GM19238 (cell line): ENCODE measurements around the gene CA7.
A peak's percentile ranks its signal among the peaks of the same experiment; 100 is the strongest.

Source experiments
- DNase-seq: peaks from one replicate; pipeline ENCODE4 v3.0.0; 2011; ENCODE audit warnings: low spot score; ENCODE audit not compliant: insufficient read length

CA7 gene

DNA sequence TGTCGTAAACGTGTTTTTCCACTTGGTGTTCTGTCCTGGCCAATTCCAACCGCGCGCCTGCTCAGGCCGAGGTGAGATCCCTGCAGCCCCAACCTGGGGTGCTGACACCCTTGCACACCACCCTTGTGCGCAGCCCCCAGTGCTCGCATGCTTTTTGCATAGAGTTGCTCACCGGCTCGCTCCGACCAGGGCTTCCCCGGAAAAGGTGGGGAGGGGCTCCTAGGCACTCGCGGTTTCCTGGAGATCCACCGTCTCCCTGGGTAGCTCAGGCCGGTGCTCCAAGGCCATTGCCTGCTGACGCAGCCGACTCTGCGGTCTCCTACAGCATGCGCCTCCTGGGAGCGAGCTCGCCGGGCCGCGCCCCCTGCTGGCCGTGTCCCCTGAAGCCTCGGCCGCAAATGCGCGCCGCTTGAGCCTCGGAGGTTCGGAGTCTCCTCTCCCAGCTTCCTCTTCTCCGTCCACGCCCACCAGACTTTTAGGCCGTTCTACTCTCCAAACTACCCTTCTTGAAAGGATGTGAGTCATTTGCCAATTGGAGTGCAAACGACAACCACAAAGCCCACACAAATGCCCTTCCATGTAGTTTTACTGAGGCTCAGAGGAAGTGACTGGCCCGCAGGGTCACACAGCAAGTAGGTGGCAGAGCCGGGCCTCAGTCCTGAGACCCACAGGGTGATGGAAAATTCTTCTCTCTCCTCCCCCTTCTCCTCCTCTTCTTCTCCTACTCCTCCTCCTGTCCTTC is 28.9 kb downstream of the CA7 start:
- DNase-seq = peak; percentile 77

DNA sequence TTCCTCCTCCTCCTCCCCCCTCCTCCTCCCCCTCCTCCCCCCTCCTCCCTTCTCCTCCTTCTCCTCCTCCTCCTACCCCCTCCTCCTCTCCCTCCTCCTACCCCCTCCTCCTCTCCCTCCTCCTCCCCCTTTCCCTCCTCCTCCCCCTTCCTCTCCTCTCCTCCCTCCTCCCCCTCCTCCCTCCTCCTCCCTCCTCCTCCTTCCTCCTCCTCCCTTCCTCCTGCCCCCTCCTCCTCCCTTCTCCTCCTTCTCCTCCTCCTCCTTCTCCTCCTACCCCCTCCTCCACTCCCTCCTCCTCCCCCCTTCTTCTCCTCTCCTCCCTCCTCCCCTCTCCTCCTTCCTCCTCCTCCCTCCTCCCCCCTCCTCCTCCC is 29.5 kb downstream of the CA7 start:
- no peak for DNase-seq

DNA sequence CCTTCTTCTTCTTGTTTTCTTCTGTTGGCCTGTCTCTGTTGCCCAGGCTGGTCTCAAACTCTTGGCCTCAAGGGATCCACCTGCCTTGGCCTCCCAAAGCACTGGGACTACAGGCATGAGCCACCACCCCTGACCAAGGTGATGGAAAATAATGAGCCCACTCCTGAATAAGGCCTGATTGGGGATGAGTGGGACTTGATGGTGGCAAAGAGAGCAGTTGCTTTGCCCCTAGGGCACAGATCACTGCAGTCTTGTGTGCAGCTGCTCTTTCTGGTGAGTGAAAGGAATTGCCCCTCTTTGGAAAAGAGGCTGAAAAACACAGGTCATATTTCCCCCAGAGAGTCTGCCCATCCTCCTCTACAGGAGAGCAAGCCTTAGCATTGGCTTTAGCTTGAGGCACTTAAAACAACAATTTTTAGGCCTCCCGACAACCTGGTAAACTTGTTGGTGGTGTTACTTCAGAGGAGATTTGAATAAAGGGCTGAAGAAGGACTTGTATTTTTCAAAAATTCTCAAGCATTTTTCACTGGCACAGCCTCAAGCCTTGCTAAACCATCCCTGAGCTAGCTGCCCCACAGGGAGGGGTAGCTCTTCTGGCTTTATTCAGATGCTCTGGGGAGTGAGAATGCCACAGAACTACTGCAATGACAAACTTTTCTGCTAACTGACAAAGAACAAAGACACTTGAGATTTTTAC is 30.0 kb downstream of the CA7 start:
- no peak for DNase-seq

DNA sequence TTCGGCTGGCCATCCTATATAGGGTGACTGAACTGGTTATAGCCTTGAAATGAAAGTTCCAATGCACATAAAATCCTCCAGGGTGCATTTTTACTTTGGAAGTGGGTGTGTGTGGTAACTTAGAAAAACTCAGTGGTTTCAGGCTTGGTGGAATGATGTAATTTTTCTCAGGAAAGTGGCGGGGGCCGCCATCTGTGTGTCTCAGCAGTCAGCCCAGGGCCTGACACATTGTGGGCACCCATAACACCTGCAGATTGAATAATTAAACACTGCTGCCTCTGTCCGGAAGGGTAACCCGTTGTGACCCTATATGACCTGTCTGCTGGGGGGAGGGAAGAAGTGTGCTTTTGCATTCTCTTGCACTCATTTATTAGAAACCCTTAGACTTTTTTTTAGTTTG is 33.9 kb downstream of the CA7 start:
- no peak for DNase-seq

DNA sequence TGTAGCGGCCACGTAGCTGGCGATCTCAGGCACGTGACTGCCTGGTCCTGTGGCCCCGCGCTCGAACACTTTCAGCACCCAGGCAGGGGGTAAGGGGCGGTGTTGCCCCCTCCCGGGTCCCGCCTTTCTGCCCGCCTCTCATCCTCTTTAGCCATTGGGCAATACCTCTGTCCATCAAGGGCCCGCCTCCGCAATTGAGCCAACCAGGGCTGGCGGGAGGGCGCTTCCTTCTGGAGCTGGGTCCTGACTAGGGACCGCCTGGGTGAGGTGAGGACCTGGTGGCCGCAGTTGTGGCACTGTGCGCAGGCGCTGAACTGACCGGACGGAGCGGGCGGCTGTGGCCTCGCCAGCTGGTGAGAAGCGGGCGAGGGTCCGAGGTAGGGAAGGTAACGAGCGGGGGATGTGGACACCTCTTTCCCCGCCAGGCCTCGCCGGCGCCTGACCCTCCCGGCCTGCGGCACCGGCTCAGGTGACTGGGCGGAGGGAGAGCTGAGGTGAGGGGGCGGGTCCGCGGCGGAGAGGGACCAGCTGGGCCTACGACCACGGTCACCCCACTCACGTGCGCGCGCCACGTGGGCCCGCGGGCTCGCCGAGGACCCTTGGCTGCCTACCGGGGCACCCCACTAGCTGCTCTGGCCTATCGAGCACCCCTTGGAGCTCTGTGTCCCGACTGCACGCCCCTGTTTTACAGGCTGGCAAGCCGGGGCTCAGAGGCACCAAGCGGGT is 36.2 kb downstream of the CA7 start, which contains the start of gene PDP2:
TSS of gene PDP2 (plus strand) at position 228 of the 726 bp plus-strand sequence. CDS start 3,770 bp downstream, outside the sequence.
- peak; percentile 87 for DNase-seq

DNA sequence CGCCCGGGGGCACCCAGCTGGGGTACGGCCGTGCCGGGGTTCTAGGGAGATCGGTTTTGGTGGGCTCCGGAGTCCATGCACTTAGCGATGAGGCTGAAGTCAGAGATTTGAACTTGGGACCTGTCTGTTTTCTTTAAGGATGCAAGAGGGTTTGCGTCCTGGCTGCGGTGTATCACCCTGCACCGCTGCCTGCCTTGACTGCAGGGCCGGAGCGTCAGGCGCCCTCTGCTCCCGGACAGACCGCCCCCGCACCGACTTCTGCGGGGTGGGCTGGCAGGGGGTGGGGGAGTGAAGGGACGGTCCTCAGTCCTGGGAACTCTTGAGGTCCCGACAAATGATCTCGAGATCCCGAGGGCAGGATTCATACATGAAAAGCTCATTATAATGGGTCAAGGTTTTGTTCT is 36.8 kb downstream of the CA7 start:
- no peak for DNase-seq

DNA sequence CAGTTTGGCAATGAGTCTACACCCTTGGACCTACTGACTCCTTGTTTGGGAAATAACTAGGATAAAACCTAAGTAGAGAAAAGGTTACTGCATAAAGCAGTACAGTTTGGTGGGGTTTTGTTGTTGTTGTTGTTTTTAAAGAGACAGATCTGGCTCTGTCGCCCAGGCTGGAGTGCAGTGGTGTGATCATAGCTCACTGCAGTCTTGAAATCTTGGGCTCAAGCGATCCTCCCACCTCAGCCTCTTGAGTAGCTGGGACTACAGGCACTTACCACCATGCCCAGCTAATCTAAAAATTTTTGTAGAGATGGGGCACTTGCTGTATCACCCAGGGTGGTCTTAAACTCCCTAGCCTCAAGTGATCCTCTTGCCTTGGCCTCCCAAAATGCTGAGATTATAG is 37.3 kb downstream of the CA7 start:
- DNase-seq = no peak

DNA sequence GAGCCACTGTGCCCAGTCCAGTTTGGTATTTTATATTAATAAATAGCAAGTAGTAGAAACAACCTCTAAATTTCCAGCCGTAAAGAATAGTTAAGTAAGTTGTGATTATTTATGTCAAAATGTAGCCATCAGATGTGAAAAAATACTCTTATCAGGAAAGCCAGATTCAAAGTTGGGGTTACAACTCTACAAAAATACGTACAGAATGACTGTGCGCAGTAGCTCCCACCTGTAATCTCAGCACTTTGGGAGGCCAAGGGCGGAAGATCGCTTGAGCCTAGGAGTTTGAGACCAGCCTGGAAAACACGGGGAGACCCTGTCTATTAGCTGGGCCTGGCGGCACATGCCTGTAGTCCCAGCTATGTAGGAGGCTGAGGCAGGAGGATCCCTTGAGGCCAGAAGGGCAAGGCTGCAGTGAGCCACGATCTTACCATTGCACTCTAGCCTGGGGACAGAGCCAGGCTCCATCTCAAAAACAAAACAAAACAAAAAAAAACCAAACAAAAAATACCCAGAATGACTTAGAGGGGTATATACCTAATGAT is 37.8 kb downstream of the CA7 start:
- no peak for DNase-seq

DNA sequence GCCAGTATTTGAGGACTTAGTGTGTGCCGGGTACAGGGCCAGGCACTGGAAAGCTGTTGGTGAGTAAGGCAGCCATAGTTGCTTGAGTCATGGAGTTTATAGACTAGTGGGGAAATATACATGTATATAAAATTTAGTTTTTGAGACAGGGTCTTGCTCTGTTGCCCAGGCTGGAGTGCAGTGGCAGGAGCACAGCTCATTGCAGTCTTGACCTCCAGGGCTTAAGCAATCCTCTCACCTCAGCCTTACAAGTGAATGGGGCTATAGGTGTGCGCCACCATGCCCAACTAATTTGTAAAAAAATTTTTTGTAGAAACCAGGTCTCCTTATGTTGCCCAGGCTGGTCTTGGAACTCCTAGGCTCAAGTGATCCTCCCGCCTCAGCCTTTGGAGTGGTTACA is 38.5 kb downstream of the CA7 start:
- DNase-seq = no peak

DNA sequence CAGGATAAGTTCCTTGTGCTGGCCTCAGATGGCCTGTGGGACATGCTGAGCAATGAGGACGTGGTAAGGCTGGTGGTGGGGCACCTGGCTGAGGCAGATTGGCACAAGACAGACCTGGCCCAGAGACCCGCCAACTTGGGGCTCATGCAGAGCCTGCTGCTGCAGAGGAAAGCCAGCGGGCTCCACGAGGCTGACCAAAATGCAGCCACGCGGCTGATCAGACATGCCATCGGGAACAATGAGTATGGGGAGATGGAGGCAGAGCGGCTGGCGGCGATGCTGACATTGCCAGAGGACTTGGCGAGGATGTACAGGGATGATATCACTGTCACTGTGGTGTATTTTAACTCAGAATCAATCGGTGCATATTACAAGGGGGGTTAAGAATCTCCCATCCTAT is 41.3 kb downstream of the CA7 start:
- DNase-seq = no peak

DNA sequence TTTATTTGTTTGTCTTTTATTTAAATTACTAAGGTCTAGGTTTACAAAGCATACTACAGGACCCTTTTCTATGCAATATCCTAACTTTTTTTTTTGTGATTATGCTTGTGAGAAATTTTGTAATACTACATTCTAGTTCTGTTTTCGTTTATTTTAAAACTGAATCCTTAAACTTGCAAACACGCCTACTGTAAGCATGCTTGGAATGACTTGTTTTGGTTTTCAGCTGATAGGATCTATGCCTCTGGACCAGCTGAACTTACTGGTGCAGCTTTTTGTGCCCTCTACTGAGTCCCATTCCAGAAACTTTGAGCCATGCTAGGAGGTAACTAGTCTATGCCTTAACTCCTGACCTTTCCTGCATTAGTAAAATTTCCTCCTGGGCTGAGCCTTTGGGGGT is 42.1 kb downstream of the CA7 start:
- DNase-seq = no peak

DNA sequence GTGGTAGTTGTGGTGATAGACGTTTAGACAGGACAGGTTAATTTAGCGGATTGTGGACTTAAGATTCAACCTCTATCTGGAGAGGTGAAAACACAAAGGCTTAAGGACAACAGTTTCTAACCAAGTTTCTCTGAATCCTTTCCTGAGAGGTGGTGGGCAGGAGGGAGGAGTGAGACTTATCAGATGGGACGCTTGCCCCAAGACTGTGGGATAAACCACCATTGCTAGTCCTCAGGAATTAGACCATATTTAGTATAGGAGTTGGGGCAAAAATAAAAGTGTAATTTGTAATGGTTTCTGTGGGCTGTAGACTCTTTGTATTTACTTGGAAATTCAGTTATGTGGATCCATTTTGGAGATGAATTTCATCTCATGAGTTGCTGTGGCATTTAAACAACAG is 42.7 kb downstream of the CA7 start:
- DNase-seq = no peak

DNA sequence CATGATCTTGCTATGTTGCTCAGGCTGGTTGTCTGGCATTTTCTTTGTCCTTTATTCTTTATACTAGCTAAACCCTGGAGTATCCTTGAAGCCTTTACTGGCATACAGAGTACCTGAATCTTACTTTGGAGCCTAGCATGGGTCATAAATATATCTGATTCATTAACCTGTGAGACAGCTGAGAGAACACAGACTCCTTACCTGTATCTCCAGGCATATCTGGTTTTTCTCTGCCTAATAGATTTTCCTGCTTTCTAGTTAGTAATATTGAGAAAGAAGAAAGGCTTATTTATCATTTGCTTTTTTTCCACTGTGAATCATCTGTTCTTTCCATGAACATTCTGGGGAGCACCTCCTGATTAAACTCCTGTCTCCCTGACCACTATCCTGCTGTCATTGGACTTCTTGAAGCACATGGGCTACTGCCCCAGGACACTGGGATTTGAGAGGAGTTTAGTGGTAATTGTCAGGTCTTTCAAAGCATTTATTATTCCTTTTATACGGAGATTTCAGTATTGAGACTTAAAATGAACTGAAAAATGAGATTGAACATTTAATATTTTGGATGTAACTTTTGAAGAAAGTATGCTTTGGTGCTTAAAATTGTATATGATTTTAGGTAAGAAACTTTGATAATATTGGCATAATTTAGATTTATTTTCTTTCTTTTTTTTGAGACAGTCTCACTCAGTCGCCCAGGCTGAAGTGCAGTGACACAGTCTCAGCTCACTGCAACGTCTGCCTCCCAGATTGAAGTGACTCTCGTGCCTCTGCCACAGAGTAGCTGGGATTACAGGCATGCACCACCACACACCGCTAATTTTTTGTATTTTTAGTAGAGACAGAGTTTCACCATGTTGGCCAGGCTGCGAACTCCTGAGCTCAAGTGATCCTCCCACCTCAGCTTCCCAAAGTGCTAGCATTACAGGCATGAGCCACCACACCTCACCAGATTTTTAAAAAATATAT is 44.7 kb downstream of the CA7 start:
- DNase-seq = no peak

DNA sequence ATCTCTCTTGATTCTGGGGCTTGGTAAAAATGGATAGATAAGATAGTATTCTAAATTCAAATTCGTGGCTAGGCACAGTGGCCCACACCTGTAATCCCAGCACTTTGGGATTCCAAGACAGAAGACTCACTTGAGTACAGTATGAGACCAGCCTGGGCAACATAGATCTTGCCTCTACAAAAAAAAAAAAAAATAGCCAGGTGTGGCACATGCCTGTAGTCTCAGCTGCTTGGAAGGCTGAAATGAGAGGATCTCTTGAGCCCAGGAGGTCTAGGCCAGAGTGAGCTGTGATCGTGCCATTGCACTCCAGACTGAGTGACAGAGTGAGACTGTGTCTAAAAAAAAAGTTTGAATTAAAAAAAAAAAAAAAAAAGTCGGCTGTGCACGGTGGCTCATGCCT is 45.4 kb downstream of the CA7 start:
- no peak for DNase-seq

DNA sequence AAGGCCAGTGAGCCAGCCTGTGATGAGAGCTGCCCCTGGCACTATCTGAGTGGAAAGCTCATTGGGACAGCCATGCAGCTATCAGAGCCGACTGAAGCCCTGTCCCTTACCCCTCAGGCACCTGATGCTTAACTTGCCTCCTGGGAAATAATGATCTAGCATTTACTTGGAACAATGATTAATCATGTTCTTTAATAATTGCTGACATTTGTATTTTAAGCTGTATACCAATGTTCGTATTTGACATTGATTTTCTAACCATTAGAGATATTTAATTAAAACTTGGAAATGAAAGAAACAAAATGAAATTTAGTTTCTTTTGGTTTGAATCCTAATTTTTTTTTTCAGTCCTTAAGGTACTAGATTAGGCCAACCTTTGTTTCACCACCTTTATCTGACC is 46.6 kb downstream of the CA7 start:
- no peak for DNase-seq

DNA sequence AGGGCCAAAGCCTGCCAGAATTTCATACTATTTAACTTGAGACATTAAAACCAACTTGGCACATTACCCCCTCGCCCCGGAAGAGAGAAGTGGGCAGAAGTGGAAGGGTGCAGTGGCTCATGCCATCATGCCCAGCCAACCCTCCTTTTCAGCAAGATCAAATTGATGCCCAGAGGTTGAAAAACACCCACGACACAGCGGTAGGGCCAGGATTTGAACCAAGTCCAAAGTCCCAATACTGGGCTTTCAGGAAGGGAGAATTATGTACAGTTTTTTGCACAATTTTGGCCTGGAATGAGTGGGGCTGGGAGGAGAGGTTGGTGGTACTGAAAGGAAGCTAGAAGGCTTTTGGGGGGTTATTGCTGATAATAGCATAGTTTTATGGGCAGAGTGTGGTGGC is 47.1 kb downstream of the CA7 start:
- DNase-seq = no peak

DNA sequence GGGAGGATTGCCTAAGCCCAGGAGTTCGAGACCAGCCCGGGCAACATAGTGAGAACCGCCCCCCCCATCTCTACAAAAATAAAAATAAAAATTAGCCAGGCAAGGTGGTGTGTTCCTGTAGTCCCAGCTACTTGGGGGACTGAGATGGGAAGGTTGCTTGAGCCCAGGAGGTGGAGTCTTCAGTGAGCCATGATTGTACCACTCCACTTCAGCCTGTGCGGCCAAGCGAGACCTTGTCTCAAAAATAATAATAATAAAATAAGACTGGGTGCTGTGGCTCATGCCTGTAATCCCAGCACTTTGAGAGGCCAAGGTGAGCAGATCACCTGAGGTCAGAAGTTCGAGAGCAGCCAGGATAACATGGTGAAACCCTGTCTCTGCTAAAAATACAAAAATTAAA is 47.6 kb downstream of the CA7 start:
- DNase-seq = no peak

DNA sequence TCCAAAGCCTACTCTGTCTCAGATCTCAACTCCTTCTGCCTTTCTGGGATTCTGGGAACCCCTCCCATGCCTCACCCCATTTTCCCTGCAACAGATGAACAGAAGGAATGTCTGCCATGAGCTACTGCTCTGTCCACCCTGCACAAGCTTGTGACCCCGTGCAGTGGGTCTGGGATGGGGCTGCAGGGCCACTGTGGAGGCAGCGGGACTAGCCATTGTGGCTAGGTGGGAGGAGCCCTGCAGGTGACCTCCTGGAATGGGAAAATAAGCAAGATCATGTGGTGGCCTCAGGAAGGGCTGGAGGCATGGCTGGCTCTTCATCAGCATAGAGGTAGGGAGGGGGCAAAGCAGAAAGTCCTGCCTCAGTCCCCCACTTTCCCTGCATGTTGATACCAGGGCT is 49.8 kb downstream of the CA7 start:
- no peak for DNase-seq

DNA sequence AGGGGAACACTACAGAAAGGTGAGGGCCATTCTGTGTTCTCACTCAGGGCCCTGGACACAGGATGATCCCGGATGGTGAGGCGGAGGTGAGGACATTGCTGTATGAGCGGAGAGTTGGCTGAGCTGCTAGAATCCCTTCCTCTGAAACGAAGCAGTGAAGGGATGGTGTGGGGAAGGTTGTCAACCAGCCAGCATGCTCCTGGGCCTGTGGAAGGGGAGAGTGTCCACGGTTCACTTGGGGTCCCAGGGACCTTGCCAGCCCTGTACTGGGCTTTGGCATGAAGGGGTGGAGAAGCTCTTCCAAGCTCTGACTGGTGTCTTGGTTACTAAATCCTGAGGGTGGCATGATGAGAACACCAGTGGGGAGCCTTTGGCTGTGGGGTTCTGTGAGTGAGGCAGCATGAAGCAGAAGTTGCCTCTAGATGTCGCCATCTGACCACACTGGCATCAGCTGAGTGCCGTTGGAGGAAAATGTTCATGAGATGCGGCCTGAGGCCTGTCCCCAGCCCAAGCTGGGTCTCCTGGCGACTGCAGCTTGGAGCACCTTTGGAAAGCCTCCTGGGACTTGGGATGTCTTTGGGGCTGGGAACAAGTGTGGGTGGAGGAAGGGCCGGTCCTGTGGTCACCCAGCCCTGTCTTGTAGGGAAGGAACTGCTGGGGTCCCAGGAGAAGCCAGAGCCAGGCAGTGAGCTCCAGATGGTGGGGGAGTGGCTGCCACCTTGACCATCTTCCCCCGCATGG is 50.9 kb downstream of the CA7 start:
- peak; percentile 37 for DNase-seq

DNA sequence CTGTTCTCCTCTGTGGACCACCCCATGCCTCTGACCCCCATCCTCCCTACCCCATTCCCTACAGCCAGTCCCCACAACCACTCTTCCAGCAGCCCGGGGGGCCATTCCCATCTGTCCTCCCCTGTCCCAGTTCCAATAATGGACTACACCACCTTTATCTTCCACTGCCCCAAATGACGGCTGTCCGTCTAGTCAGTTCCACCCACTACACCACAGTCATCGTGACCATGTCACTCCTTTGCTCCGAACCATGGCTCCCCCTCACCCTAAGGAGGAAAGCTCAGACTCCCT is 51.4 kb downstream of the CA7 start:
- DNase-seq = no peak

DNA sequence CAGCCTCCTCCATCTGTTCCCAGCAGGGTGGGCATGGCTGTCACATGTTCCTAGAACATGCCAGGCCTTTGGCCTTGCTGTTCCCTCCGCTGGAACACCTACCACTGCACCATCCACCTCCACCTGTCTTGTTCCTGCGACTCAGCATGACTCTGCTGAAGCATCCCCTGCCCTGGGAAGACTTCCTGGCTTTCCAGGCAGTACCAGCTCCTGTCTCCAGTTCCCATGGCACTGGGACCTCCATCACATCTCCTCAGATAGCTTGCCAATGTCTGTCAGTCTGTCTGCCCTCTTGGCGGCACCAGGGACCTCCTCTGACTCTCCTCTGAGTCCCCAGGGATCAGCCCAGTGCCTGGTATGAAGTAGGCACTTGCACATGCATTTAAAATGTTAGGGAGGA is 51.8 kb downstream of the CA7 start:
- DNase-seq = peak; percentile 0
